Tibial nerve (tissue), 4 donors: ENCODE data around the gene VSIG10.
"Not testable (repeated sequence)": the region's sequence is repeated elsewhere in the genome, so short reads cannot be mapped to it uniquely, and the experiment has no call there.

ENCODE experiments used
- CTCF ChIP-seq, 5 experiments: fragments of 200-600 bp in 3 of 5; fragments of 450-650 bp in 2 of 5; sonication (generic) in 3 of 5; IDR thresholded peaks; one replicate each; pipeline ENCODE4 v1.5.1; 2016 to 2019; ENCODE audit warnings: antibody characterized with exemption in 5 of 5, mild to moderate bottlenecking in 3 of 5, moderate library complexity in 2 of 5
- EP300 ChIP-seq, 2 donors: sonication (generic); formaldehyde crosslinking; IDR thresholded peaks; one replicate each; pipeline ENCODE4 v1.6.1; 2017; ENCODE audit warnings: antibody characterized with exemption in 2 of 2, mild to moderate bottlenecking in 1 of 2
- POLR2A ChIP-seq, 2 donors: fragments of 450-650 bp; IDR thresholded peaks; one replicate each; pipeline ENCODE4 v1.6.1; 2017; ENCODE audit warnings: antibody characterized with exemption in 2 of 2, mild to moderate bottlenecking in 2 of 2, moderate library complexity in 2 of 2

- not testable (repeated sequence) for TF ChIP-seq CTCF, POLR2A, EP300 (IDR thresholded peaks at IDR 0.05)
These were observed 25.6 kb upstream of the VSIG10 start for GRCh38 chr12:118129436-118129835.
